ENCODE data around the gene JMJD8. TPM values are rescaled to one million over a fixed set of nuclear protein-coding genes. Genes with fewer than 3 reads are reported as not detected.

Gene JMJD8
- total RNA-seq, 2 donors from 2014 or later: 48.8 to 55.6 TPM

GRCh38 chr16:711084-711483 lies 26.9 kb upstream of the JMJD8 start:
- peak overlapping the region; percentile 97 for H3K27ac ChIP-seq (ENCODE audit: low read depth, low read length)
- no peak overlapping the region for H3K9ac ChIP-seq (ENCODE audit: extremely low read depth, low read length, poor library complexity, severe bottlenecking)
- DNase-seq: no peak
- peaks cover 75% of the 10 kb centered on the region for H3K27me3 ChIP-seq (ENCODE audit: control insufficient read depth, insufficient read depth, low read length, poor library complexity, severe bottlenecking)
- WGBS, 2 experiments (ENCODE audit: insufficient coverage in 1 of 2, insufficient read length in 1 of 2): 80 to 84% methylated on average over 10 to 12 of the region's 12 CpGs
- Mint-ChIP-seq H3K27me3 (ENCODE audit: insufficient read depth) (peaks cover 69% of the 10 kb centered on the region), H3K9me3 (no peaks in the 10 kb centered on the region), H3K4me3 (no peak overlapping the region), H3K36me3 (ENCODE audit: low read depth) (no peaks in the 10 kb centered on the region), H3K4me1 (peaks cover 3% of the 10 kb centered on the region), H3K27ac (no peak overlapping the region)
- H3K9me3 ChIP-seq (ENCODE audit: control insufficient read depth, low read length): no peaks in the 10 kb centered on the region
- H3K4me3 ChIP-seq (ENCODE audit: low read length): no peak overlapping the region
- TF ChIP-seq CTCF (conservative IDR thresholded peaks at IDR 0.05): no peak
- no peaks in the 10 kb centered on the region for H3K4me1 ChIP-seq (ENCODE audit: control insufficient read depth, insufficient read depth, low read length)
- H3K36me3 ChIP-seq (ENCODE audit: control insufficient read depth, insufficient read depth, low read length): no peaks in the 10 kb centered on the region

GRCh38 chr16:710500-711075 lies 26.5 kb upstream of the JMJD8 start:
- Histone ChIP-seq H3K36me3 (ENCODE audit: control insufficient read depth, insufficient read depth, low read length) (no peaks in the 10 kb centered on the region), H3K4me1 (ENCODE audit: control insufficient read depth, insufficient read depth, low read length) (no peaks in the 10 kb centered on the region), H3K27me3 (ENCODE audit: control insufficient read depth, insufficient read depth, low read length, poor library complexity, severe bottlenecking) (peaks cover 72% of the 10 kb centered on the region), H3K9me3 (ENCODE audit: control insufficient read depth, low read length) (no peaks in the 10 kb centered on the region), H3K9ac (ENCODE audit: extremely low read depth, low read length, poor library complexity, severe bottlenecking) (no peak overlapping the region), H3K4me3 (ENCODE audit: low read length) (no peak overlapping the region), H3K27ac (ENCODE audit: low read depth, low read length) (peak overlapping the region; percentile 97)
- H3K27me3 Mint-ChIP-seq (ENCODE audit: insufficient read depth): peaks cover 68% of the 10 kb centered on the region
- no peaks in the 10 kb centered on the region for H3K36me3 Mint-ChIP-seq (ENCODE audit: low read depth)
- no peaks in the 10 kb centered on the region for H3K9me3 Mint-ChIP-seq
- TF ChIP-seq CTCF (conservative IDR thresholded peaks at IDR 0.05): no peak
- no peak for DNase-seq
- no peaks in the 10 kb centered on the region for H3K4me1 Mint-ChIP-seq
- no peak overlapping the region for H3K27ac Mint-ChIP-seq
- H3K4me3 Mint-ChIP-seq: no peak overlapping the region
- WGBS, 2 experiments (ENCODE audit: insufficient coverage in 1 of 2, insufficient read length in 1 of 2): 80 to 85% methylated on average over 11 to 21 of the region's 21 CpGs

GRCh38 chr16:709566-710499 lies 25.7 kb upstream of the JMJD8 start:
- no peaks in the 10 kb centered on the region for H3K36me3 ChIP-seq (ENCODE audit: control insufficient read depth, insufficient read depth, low read length)
- Mint-ChIP-seq H3K36me3 (ENCODE audit: low read depth) (no peaks in the 10 kb centered on the region), H3K27ac (no peak overlapping the region), H3K4me1 (no peaks in the 10 kb centered on the region), H3K4me3 (no peak overlapping the region), H3K27me3 (ENCODE audit: insufficient read depth) (peaks cover 69% of the 10 kb centered on the region), H3K9me3 (no peaks in the 10 kb centered on the region)
- no peaks in the 10 kb centered on the region for H3K9me3 ChIP-seq (ENCODE audit: control insufficient read depth, low read length)
- peak overlapping the region; percentile 97 for H3K27ac ChIP-seq (ENCODE audit: low read depth, low read length)
- 42 to 59% methylated on average over 21 to 30 of the region's 30 CpGs for WGBS, 2 experiments (ENCODE audit: insufficient coverage in 1 of 2, insufficient read length in 1 of 2)
- TF ChIP-seq CTCF (conservative IDR thresholded peaks at IDR 0.05): peak; percentile 28
- H3K9ac ChIP-seq (ENCODE audit: extremely low read depth, low read length, poor library complexity, severe bottlenecking): no peak overlapping the region
- no peak overlapping the region for H3K4me3 ChIP-seq (ENCODE audit: low read length)
- peak; percentile 80 for DNase-seq
- peaks cover 76% of the 10 kb centered on the region for H3K27me3 ChIP-seq (ENCODE audit: control insufficient read depth, insufficient read depth, low read length, poor library complexity, severe bottlenecking)
- H3K4me1 ChIP-seq (ENCODE audit: control insufficient read depth, insufficient read depth, low read length): no peaks in the 10 kb centered on the region
